ENCODE data around the gene RXFP1.

DNA sequence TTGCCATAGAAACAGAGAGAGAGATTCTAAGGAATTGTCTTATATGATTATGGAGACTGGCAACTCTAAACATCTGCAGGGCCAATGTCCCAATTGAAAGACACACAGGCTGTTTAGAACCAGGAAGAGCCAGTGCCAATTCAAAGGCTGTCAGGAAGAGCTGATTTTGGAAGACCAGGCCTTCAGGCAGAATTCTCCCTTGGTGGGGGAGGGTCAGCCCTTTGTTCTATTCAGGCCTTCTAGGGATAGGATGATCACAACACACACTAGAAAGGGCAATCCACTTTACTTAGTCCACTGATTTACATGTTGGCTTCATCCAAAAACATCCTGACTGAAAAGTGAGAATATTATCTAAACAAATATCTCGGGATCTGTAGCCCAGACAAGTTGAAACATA is 134.8 kb downstream of the RXFP1 start:
- TF ChIP-seq, protein P1, sequence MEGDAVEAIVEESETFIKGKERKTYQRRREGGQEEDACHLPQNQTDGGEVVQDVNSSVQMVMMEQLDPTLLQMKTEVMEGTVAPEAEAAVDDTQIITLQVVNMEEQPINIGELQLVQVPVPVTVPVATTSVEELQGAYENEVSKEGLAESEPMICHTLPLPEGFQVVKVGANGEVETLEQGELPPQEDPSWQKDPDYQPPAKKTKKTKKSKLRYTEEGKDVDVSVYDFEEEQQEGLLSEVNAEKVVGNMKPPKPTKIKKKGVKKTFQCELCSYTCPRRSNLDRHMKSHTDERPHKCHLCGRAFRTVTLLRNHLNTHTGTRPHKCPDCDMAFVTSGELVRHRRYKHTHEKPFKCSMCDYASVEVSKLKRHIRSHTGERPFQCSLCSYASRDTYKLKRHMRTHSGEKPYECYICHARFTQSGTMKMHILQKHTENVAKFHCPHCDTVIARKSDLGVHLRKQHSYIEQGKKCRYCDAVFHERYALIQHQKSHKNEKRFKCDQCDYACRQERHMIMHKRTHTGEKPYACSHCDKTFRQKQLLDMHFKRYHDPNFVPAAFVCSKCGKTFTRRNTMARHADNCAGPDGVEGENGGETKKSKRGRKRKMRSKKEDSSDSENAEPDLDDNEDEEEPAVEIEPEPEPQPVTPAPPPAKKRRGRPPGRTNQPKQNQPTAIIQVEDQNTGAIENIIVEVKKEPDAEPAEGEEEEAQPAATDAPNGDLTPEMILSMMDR (IDR thresholded peaks at IDR 0.05): no peak
- TF ChIP-seq POLR2A (IDR thresholded peaks at IDR 0.05): no peak

Measured in adrenal gland (tissue), 5 donors.